ENCODE measurements around the gene TIMP1.

TIMP1 gene

DNA sequence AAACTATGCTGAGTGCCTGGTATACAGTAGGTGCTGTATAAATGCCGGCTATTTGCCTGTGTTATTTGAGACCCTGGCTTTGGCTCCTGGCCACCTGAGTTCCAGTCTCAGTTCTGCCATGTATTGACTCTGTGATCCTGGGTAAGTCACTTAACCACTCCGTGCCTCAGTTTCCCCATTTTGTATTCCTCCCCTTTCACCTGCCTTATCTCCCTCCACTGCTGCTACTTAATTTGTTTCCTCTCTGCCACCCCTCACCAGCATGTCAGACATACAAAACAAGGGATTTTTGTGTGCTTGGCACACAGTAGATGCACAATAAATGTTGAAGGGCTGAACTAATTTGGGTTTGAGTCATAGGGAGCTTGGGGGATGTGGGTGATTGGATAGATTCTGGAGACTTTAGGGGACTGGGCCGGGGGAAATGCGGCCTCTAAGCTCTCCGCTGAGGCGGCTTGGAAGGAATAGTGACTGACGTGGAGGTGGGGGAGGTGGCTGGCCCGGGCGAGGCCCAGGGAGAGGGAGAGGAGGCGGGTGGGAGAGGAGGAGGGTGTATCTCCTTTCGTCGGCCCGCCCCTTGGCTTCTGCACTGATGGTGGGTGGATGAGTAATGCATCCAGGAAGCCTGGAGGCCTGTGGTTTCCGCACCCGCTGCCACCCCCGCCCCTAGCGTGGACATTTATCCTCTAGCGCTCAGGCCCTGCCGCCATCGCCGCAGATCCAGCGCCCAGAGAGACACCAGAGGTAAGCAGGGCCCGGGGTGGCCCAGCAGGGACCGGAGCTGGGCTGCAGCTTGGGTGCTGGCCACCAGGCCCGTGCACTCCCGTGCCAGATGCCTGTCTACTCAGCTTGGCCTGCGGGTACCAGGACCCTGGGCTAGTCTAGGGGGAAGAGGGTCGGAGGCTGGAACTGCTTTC is at the start of gene TIMP1:
TIMP1 (plus strand) TSS at position 706 of the 917 bp plus-strand sequence. CDS start 980 bp downstream, outside the sequence.
- peak; percentile 93 for DNase-seq (ENCODE audit: low spot score)

DNA sequence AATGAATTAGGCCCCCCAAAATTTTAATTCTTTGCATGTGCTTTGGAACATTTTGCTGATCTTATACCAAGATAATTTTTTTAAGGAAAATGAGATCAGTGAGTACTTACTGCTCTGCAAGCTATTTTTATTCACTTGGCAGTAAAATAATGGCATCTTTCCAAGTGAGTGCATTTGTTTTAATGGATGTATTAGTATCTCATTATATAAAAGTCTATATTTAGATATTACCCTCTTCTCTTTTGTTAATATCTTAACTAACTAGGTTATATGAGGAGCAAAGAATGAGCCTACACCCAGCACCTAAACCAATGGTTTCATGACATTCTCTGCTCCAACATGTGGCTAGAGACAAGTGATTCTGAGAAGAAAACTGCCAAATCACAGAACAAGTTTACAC is 42.4 kb upstream of the TIMP1 start:
- DNase-seq (ENCODE audit: low spot score), result no peak

DNA sequence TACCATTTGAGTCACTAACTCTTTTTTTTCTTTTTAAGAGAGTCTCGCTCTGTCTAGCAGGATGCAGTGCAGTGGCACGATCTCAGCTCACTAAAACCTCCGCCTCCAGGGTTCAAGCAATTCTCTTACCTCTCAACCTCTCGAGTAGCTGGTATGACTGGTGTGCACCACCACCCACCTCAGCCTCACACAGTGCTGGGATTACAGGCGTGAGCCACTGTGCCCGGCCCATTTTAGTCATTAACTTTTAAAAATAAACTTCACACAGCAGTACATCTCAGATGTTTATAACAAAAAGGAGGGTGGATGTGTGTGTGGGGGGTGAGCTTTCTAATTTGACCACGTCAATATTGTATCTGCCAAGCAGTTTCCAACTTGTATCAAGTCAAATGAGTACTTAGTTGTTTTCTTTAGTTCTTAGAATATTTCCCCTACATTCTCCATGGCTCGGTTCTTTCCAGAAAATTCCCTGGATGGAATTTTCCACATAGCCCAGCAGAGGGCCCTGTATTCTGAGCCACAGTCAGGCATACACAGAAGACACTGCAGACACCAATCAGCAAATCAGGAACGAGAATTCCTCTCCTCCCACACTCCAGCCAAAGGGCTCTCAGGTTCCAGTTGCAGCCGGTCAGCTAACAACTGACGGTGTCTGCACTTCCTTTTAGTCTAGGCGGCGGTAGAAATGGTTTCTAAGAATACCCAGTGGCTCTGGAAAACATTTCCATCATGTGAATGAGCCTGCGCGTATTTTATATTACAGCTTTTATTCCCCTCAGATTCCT is 41.3 kb upstream of the TIMP1 start:
- peak; percentile 89 for DNase-seq (ENCODE audit: low spot score)

DNA sequence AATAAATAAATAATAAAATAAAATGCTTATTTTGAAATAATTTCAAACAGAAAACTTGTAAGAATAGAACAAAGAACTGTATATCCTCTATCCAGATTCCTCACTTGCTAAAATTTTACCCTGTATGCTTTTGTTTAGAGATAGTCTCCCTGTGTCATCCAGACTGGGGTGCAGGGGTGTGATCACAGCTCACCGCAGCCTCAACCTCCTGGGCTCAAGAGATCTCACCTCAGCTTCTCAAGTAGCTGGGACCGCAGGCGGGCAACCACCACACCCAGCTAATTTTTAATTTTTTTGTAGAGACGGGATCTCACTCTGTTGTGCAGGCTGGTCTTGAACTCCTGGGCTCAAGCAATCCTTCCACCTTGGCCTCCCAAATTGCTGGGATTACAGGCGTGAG is 38.7 kb upstream of the TIMP1 start:
- no peak for DNase-seq (ENCODE audit: low spot score)

DNA sequence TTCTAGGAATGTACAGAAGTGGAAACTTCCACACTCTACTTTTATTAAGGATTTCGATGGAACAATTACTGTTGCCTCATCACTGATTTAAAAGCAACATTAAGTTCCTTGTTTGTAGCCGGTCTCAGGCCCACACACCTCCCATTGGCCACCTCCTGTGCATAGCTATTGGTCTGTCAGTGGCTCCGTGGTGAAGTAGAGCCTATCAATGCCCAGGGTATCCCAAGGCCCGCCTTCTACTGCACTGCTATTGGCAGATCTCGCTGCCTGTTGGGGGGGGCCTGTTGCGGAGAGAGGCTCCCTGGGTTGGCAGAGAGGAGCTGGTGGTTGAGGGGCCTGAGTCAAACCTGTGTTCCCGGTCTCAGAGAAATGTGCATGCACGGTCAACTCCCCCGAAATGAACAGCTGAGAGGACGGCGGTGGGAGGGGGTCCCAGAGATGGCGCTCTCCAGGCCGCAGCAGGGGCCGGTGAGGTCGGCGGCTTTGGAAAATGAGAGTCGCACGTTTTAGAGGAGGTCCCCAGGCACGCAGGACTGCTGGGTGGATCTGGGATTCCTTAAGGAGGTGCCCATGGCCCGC is 26.1 kb upstream of the TIMP1 start:
- DNase-seq (ENCODE audit: low spot score), result peak; percentile 89

DNA sequence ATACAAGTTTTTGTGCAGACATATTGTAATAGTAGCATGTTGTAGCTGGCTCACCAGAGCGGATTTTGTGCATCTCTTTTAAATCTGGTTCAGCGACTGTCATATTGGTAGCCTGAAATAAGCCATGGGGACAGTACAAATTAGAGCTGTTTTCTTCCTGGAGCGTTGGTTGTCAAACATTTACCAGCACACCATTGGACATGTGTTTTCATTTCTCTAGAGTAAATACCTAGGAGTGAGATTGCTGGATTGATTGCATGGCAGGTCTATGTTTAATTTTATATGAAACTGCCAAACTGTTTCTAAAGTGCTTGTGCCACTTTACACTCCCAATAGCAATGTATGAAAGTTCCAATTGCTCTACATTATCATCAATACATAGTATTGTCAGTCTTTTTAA is 23.8 kb upstream of the TIMP1 start:
- DNase-seq (ENCODE audit: low spot score), result no peak

DNA sequence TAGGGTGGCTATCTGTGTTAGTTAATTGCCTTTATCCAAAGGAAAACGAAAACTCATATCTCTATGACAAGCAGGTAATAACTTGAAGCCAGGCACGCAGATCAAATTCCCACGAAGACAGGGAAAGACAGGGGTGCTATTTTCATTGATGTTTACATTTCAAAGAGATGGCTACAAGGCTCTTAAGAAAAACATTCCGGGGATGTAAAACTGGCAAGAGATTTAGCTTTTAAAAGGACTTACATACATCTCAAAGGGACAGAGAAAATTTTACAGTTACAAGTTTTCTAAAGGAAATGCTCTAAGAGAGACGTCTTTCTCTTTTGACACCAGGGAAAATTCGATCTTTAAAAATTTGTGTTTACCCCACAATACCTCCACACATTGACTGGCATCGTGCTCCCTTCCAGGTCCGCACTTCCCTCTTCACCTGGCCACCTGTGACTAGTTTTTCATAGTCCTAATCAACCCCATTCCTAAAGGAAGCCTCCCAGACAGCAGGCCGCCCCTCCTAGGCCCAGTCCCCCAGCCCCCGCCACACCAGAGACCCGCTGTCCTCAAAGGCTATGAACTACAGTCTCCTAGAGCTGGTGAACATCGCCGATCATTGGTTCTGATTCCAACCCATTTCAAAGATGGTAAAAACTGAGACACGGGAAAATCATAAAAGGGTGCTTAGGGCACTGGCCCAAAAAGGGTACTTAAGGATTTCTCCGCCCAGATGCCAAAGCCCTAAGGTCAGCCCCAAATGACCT is 21.9 kb upstream of the TIMP1 start:
- DNase-seq (ENCODE audit: low spot score), result no peak

DNA sequence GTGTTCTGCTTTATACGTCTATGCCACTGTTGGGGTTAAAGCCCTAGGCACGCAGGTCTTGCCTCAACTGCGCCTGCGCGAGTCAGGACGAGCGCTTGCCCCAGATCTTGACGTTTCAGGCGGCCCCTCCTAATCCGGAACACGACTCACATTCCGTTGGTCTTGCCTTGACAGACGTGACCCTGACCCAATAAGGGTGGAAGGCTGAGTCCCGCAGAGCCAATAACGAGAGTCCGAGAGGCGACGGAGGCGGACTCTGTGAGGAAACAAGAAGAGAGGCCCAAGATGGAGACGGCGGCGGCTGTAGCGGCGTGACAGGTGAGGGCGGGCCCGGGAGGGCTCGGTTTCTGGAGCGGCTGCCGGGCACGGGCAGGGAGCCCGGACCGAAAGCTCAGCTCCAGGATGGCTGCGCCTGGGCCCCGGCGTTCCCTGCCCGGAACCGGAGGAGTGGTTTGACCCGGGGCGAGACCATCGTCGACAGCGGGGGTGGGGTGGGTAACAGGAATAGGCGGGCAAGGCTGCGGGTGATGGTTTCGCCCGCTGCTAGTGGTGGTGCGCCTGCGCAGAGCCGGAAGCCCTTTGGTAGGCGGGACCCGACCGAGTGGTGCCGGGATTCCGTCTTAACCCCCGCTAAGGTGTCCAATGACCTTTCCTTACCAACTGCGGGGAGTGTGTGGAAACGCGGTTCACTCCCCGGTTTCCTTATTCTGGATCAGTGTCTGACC is 21.1 kb upstream of the TIMP1 start, which contains the start of gene ARAF:
ARAF (plus strand) TSS at position 272 of the 725 bp plus-strand sequence. CDS start 1,763 bp downstream, outside the sequence.
- DNase-seq (ENCODE audit: low spot score), result peak; percentile 94

DNA sequence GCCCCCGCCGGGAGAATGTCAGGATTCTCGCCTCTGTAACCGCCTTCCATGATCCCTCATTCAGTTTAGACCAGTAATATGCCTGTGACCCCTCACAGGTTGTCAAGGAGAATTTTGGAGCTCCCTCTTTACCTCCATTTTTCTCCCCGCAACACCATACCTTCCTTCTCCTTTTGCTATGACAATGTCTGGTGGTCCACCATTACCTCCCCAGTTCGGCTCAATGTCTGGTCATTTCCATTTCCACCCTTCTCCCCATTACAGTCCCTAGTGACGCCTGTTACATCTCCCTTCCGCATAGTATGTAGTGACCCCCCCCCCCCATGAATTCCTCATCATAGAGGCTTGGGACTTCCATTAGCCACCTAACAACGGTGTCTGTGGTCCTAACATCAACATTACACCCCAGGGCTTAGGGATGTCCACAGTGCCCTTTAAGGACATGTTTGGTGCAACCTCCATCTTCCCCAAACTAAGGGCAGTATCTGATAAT is 20.5 kb upstream of the TIMP1 start:
- DNase-seq (ENCODE audit: low spot score), result no peak

DNA sequence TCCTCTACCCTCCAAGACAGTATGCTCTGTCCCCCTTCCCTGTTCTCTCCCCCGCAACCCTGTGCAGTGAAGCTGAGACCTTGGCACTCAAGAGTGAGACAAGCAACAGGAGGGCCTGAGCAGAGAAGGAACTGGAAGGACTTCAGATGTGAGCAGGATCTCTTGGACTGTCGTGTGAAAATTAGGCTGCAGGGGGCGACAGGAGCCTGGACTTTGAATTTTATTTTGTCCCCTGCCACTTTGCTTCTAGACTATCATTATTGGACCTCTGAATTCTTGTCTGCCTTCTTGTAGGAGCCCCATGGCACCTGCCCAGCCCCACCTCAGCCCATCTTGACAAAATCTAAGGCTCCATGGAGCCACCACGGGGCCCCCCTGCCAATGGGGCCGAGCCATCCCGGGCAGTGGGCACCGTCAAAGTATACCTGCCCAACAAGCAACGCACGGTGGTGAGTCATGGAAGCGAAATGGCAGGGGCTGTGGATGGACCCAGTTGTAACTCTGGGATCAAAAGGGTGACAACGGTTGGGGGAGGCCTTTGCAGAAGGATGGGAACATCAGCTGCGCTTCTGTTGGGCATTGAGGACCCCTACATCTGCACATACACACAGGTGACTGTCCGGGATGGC is 19.5 kb upstream of the TIMP1 start:
- peak; percentile 21 for DNase-seq (ENCODE audit: low spot score)

DNA sequence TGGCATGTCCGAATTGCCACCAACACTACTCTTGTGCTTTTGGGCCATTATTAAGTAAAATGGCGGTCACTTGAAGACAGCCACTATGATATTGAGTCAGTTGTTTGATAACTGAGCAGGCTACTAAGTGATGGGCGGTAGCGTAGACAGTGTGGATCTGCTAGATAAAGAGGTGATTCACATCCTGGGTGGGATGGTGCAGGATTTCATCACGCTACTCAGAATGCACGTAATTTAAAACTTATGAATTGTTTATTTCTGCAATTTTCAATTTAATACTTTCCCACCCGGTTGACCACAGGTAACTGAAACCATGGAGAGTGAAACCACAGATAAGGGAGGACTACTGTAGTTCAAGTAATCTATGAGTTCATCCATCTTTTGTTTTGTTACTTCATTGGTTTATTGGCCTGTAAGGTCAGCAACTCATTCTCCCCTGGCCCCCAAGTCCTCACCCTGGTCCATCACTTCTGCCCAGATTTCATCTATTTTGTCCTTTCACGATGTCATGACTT is 18.4 kb upstream of the TIMP1 start:
- no peak for DNase-seq (ENCODE audit: low spot score)

DNA sequence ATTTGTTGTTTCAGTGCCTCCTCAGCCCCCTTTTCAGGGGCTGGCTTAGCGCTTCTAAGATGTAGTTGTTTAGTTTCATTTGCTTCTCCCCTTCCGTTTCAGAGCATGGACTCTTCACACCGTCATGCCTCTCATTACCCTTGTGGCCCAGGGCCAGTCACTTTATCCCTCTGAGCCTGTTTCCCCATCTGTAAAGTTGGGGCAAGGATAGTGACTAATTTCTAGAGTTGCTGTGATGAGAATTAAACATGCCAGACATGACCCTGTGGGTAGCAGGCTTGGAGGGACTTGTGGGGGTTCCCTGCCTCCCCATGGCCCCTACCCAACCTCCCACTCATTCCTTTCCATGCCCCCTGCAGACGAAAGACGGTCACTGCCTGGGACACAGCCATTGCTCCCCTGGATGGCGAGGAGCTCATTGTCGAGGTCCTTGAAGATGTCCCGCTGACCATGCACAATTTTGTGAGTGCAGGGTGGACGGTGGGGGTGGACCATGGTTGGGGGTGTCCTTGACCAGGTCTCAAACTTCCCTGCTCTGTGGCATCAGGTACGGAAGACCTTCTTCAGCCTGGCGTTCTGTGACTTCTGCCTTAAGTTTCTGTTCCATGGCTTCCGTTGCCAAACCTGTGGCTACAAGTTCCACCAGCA is 17.7 kb upstream of the TIMP1 start:
- DNase-seq (ENCODE audit: low spot score), result no peak

DNA sequence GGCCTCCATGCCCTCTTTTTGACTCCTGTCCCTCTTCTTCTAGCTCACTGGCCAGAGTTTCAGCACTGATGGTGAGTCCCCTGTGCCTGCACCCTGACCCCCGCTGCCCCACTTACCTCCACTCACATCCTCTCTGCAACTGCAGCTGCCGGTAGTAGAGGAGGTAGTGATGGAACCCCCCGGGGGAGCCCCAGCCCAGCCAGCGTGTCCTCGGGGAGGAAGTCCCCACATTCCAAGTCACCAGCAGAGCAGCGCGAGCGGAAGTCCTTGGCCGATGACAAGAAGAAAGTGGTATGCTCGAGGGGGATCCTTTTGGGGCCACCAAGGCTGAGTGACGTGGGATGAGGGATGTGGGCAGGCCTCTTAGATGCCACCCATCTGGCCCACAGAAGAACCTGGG is 15.4 kb upstream of the TIMP1 start:
- DNase-seq (ENCODE audit: low spot score), result no peak

DNA sequence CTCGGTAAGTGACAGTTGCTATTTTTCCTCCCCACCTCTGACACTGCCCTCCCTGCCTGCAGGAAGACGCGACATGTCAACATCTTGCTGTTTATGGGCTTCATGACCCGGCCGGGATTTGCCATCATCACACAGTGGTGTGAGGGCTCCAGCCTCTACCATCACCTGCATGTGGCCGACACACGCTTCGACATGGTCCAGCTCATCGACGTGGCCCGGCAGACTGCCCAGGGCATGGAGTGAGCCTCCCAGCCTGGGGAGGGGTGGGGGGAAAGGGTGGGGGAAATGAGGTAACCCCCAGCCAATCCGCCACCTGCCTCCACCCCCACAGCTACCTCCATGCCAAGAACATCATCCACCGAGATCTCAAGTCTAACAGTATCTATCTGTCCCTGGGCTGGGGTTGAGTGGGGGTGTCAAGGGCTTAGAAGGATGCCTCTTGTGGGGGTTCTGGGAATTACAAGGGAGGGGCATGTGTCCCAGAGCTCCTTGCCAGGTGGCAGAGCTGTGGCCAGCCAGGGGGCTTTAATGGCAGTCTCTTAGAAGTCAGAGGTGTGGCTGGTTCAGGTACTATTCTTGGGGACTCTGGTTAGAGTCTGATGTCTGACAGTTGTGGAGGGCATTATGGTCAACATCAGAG is 13.5 kb upstream of the TIMP1 start:
- DNase-seq (ENCODE audit: low spot score), result no peak

DNA sequence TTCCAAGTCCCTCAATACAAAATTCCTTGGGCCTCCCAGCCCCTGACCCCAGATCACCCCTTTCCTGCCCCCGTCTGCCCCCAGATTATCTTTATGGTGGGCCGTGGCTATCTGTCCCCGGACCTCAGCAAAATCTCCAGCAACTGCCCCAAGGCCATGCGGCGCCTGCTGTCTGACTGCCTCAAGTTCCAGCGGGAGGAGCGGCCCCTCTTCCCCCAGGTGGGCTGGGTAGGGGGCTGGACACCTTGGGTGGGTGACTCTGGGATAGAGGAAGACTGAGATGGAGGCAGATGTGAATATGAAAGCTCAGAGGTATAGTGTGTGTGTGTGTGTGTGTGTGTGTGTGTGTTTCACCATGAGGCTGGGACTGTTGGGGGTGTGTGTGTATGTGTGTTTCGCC is 11.4 kb upstream of the TIMP1 start:
- no peak for DNase-seq (ENCODE audit: low spot score)

DNA sequence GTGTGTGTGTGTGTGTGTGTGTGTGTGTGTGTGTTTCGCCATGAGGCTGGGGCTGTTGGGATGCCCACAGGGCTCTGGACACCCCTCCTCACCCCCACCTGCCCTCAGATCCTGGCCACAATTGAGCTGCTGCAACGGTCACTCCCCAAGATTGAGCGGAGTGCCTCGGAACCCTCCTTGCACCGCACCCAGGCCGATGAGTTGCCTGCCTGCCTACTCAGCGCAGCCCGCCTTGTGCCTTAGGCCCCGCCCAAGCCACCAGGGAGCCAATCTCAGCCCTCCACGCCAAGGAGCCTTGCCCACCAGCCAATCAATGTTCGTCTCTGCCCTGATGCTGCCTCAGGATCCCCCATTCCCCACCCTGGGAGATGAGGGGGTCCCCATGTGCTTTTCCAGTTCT is 11.0 kb upstream of the TIMP1 start:
- no peak for DNase-seq (ENCODE audit: low spot score)

DNA sequence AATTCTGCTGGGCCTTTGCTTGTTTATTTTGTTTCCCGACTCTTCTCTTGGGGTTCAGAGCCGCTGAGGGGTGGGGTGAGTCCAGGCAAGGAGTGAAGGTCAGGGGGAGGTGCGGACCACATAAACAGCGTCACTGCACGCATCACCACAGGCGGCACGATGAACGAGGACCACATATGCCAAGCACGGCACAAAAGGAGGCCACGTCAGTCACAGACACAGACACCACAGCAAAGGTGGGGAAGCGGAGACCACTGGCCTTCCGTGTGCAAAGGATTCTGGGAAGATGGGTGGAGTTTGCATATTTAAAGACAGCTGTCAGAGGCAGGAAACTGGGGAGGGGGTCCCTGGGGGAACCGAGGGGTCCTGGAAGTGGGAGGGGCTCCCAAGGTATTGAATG is 10.3 kb upstream of the TIMP1 start:
- no peak for DNase-seq (ENCODE audit: low spot score)

DNA sequence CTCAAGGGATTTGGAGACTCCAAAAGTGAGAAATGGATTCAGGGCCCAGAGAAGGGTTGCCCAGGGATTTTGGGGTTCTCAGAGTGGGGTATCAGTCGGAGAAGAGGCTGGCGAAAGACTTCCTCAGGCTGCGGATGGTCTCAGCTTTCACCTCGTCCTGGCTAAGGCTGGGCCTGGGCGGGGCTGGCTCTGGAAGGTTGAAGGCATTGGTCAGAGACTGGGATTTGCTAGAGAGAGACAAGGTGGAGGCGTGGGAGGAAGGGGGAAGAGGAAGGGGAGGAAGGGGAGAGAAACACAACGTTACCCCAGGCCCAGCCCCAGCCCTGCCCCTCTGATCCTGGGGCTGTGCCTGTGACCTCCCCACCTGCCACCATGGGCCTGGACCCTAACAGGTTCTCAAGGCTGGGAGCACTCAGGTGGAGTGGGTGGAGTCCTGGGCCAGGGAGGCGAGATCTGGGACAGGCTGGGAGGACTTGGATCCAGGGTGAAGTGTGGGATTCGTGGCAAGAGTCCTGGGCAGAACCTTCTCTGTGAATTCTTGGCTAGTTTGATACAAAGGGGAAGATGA is 9.4 kb upstream of the TIMP1 start:
- DNase-seq (ENCODE audit: low spot score), result no peak

All from GM03348 (cell line).